Spinal cord (tissue), 10 donors: ENCODE data around the gene CTNNA3. TPM values are rescaled to one million over a fixed set of nuclear protein-coding genes. Genes with fewer than 3 reads are reported as not detected.
A peak's percentile ranks its signal among the peaks of the same experiment; 100 is the strongest.

ENCODE experiments used
- DNase-seq, 6 donors: peaks; one replicate each; pipeline versions ENCODE4 v3.0.0 to v3.0.0-alpha.2; 2013 to 2015; ENCODE audit warnings: low spot score in 6 of 6, low read depth in 4 of 6
- H3K27ac ChIP-seq: one replicate; pipeline ENCODE4 v1.5.1; 2013; ENCODE audit warnings: low read depth, low read length, control low read depth
- H3K27me3 ChIP-seq: one replicate; pipeline ENCODE4 v1.6.1; 2013; ENCODE audit warnings: low read length; ENCODE audit not compliant: control insufficient read depth, insufficient read depth
- H3K36me3 ChIP-seq: one replicate; pipeline ENCODE4 v1.6.1; 2013; ENCODE audit warnings: low read length; ENCODE audit not compliant: control insufficient read depth, insufficient read depth
- H3K4me1 ChIP-seq: one replicate; pipeline ENCODE4 v1.6.1; 2013; ENCODE audit warnings: low read length; ENCODE audit not compliant: control insufficient read depth, insufficient read depth
- H3K4me3 ChIP-seq: one replicate; pipeline ENCODE4 v1.5.1; 2013; ENCODE audit warnings: low read depth, low read length, control low read depth
- H3K9me3 ChIP-seq: one replicate; pipeline ENCODE4 v1.6.1; 2013; ENCODE audit warnings: low read length; ENCODE audit not compliant: control insufficient read depth, insufficient read depth
- WGBS: methylation state at CpG from one replicate; pipeline ENCODE4 v1.1.5; 2013; ENCODE audit warnings: missing lambda C conversion rate; ENCODE audit not compliant: insufficient coverage; 5-methylcytosine and 5-hydroxymethylcytosine counted together
- polyA plus RNA-seq, 2 donors: library from polyadenylated mRNA; unstranded; fragments of 120-200 nt; gene quantifications; one replicate each; pipeline ENCODE4 v1.2.1, GENCODE V29; 2013; ENCODE audit not compliant: insufficient read length in 2 of 2
- total RNA-seq, 2 donors: library from RNA; depleted of rRNA in 1 of 2; stranded (reverse); fragments of 120-200 nt in 1 of 2; fragments of >200 nt in 1 of 2; gene quantifications; one replicate each; pipeline versions ENCODE4 v1.2.3 to v1.2.4, GENCODE V29; 2013 to 2014
- donor health status: healthy.

The CTNNA3 gene
- total and polyA plus RNA-seq, 4 donors: 15.3 to 63.5 (median 41.0) TPM

- DNase-seq: peak in 3 of 6 donors; percentile 24 to 93 (median 61)
- WGBS: 50% methylated on average over 1 of the region's 6 CpGs
- H3K4me3 ChIP-seq: no peak overlapping the region
Measured at GRCh38 chr10:66982792-66983474, 713.1 kb downstream of the CTNNA3 start.

GRCh38 chr10:66982053-66982420 is 714.0 kb downstream of the CTNNA3 start:
- WGBS: no CpG with 5 or more reads among the region's 1 CpG
- Histone ChIP-seq H3K36me3 (no peaks in the 10 kb centered on the region), H3K9me3 (no peaks in the 10 kb centered on the region), H3K27me3 (no peaks in the 10 kb centered on the region), H3K4me3 (no peak overlapping the region), H3K27ac (no peak overlapping the region), H3K4me1 (peaks cover 7% of the 10 kb centered on the region)
- DNase-seq: peak in 1 of 6 donors; percentile 63

More at GRCh38 chr10:66982792-66983474, 713.1 kb downstream of the CTNNA3 start:
- peaks cover 7% of the 10 kb centered on the region for H3K4me1 ChIP-seq
- H3K36me3 ChIP-seq: no peaks in the 10 kb centered on the region
- no peaks in the 10 kb centered on the region for H3K27me3 ChIP-seq
- no peak overlapping the region for H3K27ac ChIP-seq
- H3K9me3 ChIP-seq: no peaks in the 10 kb centered on the region

GRCh38 chr10:66981361-66982052 is 714.5 kb downstream of the CTNNA3 start:
- H3K36me3 ChIP-seq: no peaks in the 10 kb centered on the region
- DNase-seq: peak in 2 of 6 donors; percentile 60 to 64
- peaks cover 7% of the 10 kb centered on the region for H3K4me1 ChIP-seq
- H3K27ac ChIP-seq: no peak overlapping the region
- no peak overlapping the region for H3K4me3 ChIP-seq
- WGBS: no CpG with 5 or more reads among the region's 3 CpGs
- H3K27me3 ChIP-seq: no peaks in the 10 kb centered on the region
- no peaks in the 10 kb centered on the region for H3K9me3 ChIP-seq

GRCh38 chr10:66980246-66980815 is 715.7 kb downstream of the CTNNA3 start:
- WGBS: 68% methylated on average over 3 of the region's 4 CpGs
- Histone ChIP-seq H3K9me3 (no peaks in the 10 kb centered on the region), H3K4me1 (peaks cover 7% of the 10 kb centered on the region), H3K27me3 (no peaks in the 10 kb centered on the region), H3K27ac (no peak overlapping the region), H3K4me3 (no peak overlapping the region), H3K36me3 (no peaks in the 10 kb centered on the region)
- DNase-seq: peak in 2 of 6 donors; percentile 46 to 75

GRCh38 chr10:66964946-66965345 is 731.0 kb downstream of the CTNNA3 start:
- Histone ChIP-seq H3K27ac (no peak overlapping the region), H3K27me3 (no peaks in the 10 kb centered on the region), H3K4me1 (no peaks in the 10 kb centered on the region), H3K36me3 (no peaks in the 10 kb centered on the region), H3K9me3 (no peaks in the 10 kb centered on the region), H3K4me3 (no peak overlapping the region)
- DNase-seq: peak in 1 of 6 donors; percentile 29
- 27% methylated on average over 1 of the region's 4 CpGs for WGBS

- peak in 1 of 6 donors; percentile 35 for DNase-seq
- no peak overlapping the region for H3K4me3 ChIP-seq
- H3K27me3 ChIP-seq: no peaks in the 10 kb centered on the region
- H3K9me3 ChIP-seq: no peaks in the 10 kb centered on the region
- H3K36me3 ChIP-seq: no peaks in the 10 kb centered on the region
- no peaks in the 10 kb centered on the region for H3K4me1 ChIP-seq
- peak overlapping the region; percentile 25 for H3K27ac ChIP-seq
- WGBS: 27% methylated on average over 2 of the region's 2 CpGs
Measured at GRCh38 chr10:66958466-66958865, 737.5 kb downstream of the CTNNA3 start.

- Histone ChIP-seq H3K27ac (no peak overlapping the region), H3K4me3 (no peak overlapping the region), H3K36me3 (no peaks in the 10 kb centered on the region), H3K9me3 (no peaks in the 10 kb centered on the region), H3K4me1 (no peaks in the 10 kb centered on the region), H3K27me3 (no peaks in the 10 kb centered on the region)
- WGBS: 44% methylated on average over 1 of the region's 2 CpGs
- no peak for DNase-seq
Measured at GRCh38 chr10:66951896-66952295, 744.1 kb downstream of the CTNNA3 start.

- no peaks in the 10 kb centered on the region for H3K9me3 ChIP-seq
- no peaks in the 10 kb centered on the region for H3K36me3 ChIP-seq
- no peak for DNase-seq
- H3K27me3 ChIP-seq: no peaks in the 10 kb centered on the region
- WGBS: no CpG with 5 or more reads among the region's 2 CpGs
- H3K4me3 ChIP-seq: no peak overlapping the region
- H3K27ac ChIP-seq: no peak overlapping the region
- peaks cover 9% of the 10 kb centered on the region for H3K4me1 ChIP-seq
Measured at GRCh38 chr10:66943590-66943989, 752.4 kb downstream of the CTNNA3 start.

GRCh38 chr10:66942407-66942806 is 753.6 kb downstream of the CTNNA3 start:
- no peak for DNase-seq
- no peaks in the 10 kb centered on the region for H3K36me3 ChIP-seq
- no peaks in the 10 kb centered on the region for H3K9me3 ChIP-seq
- no CpG with 5 or more reads among the region's 1 CpG for WGBS
- no peaks in the 10 kb centered on the region for H3K27me3 ChIP-seq
- peaks cover 9% of the 10 kb centered on the region for H3K4me1 ChIP-seq
- H3K27ac ChIP-seq: peak overlapping the region; percentile 72
- H3K4me3 ChIP-seq: no peak overlapping the region
